HepG2 (cell line): ENCODE data around the gene GRB2. TPM values are rescaled to one million over a fixed set of nuclear protein-coding genes. Genes with fewer than 3 reads are reported as not detected.
A peak's percentile ranks its signal among the peaks of the same experiment; 100 is the strongest.

Experiments used
- ATAC-seq: fragments of 200-7000 bp; cut with Tn5 transposase; 3 replicates; pipeline ENCODE4 v1.9.1; 2020; ENCODE audit warnings: mild to moderate bottlenecking, moderate library complexity
- BruUV-seq: library from RNA; stranded (reverse); fragments of 400-500 nt; replicated peaks from 2 replicates; lab custom pipeline; 2021; lab: Mats Ljungman, UMichigan
- CTCF ChIA-PET: fragments of 300-600 bp; formaldehyde crosslinking; extraction: SDS; loops from one replicate; lab custom pipeline; 2021; ENCODE audit warnings: low total read pairs, inconsistent platforms, low intra/inter-chr PET ratio; lab: Yijun Ruan, JAX
- POLR2A ChIA-PET: fragments of 350-600 bp; sonication (Branson Sonifier 250); formaldehyde crosslinking; loops from one replicate; lab custom pipeline; 2020; ENCODE audit warnings: antibody characterized with exemption, inconsistent platforms; lab: Yijun Ruan, JAX
- DNase-seq: peaks from one replicate; pipeline ENCODE4 v3.0.0-alpha.2; 2015; ENCODE audit warnings: low spot score
- FAIRE-seq: peaks from 3 replicates; lab custom pipeline; 2011; peaks lifted over from hg19 to GRCh38; lab: Jason Lieb, UNC
- H2AFZ ChIP-seq: one replicate; pipeline ENCODE4 v1.6.1; 2011; ENCODE audit warnings: low read length, inconsistent platforms
- H3K27ac ChIP-seq: fragments of 300-600 bp; 3 replicates; pipeline ENCODE4 v1.8.0; 2011; ENCODE audit warnings: mixed run types, mild to moderate bottlenecking, mixed read lengths, low read length, inconsistent platforms; ENCODE audit not compliant: insufficient read depth; ENCODE audit errors: extremely low read length
- H3K27me3 ChIP-seq, 2 experiments: fragments of 200-600 bp in 1 of 2; 2 replicates in 1 of 2; 3 replicates in 1 of 2; pipeline versions ENCODE4 v1.6.0 to v1.8.0; 2011; ENCODE audit warnings: low read length in 2 of 2, mild to moderate bottlenecking in 2 of 2, moderate library complexity in 2 of 2, inconsistent platforms in 1 of 2; ENCODE audit not compliant: insufficient read depth in 2 of 2, control insufficient read depth in 1 of 2
- H3K36me3 ChIP-seq, 2 experiments: fragments of 200-600 bp in 1 of 2; replicated peaks in 1 of 2; 2 replicates in 1 of 2; 3 replicates in 1 of 2; pipeline versions ENCODE4 v1.5.1 to v1.8.0; 2011; ENCODE audit warnings: low read length in 2 of 2, inconsistent platforms in 1 of 2; ENCODE audit not compliant: insufficient read depth in 2 of 2, control insufficient read depth in 1 of 2
- H3K4me1 ChIP-seq: 2 replicates; pipeline ENCODE4 v1.5.1; 2012; ENCODE audit warnings: low read length, inconsistent platforms; ENCODE audit not compliant: insufficient read depth
- H3K4me2 ChIP-seq: 2 replicates; pipeline ENCODE4 v1.6.0; 2011; ENCODE audit warnings: low read depth, low read length, inconsistent platforms
- H3K4me3 ChIP-seq, 3 experiments: fragments of 200-600 bp in 1 of 3; sonication (generic), shearing (Covaris generic) in 1 of 3; replicated peaks in 1 of 3; 2 replicates each; pipeline ENCODE4 v1.5.1; 2011 to 2016; ENCODE audit warnings: low read length in 3 of 3, inconsistent platforms in 2 of 3, low read depth in 2 of 3, mild to moderate bottlenecking in 2 of 3, control low read depth in 1 of 3, mixed read lengths in 1 of 3; ENCODE audit not compliant: insufficient read depth in 1 of 3
- H3K79me2 ChIP-seq: one replicate; pipeline ENCODE4 v1.6.1; 2011; ENCODE audit warnings: low read length, inconsistent platforms; ENCODE audit not compliant: insufficient read depth
- H3K9ac ChIP-seq: 2 replicates; pipeline ENCODE4 v1.6.0; 2011; ENCODE audit warnings: mild to moderate bottlenecking, low read depth, low read length, inconsistent platforms; ENCODE audit not compliant: insufficient read depth
- H3K9me3 ChIP-seq: 2 replicates; pipeline ENCODE4 v1.5.1; 2012; ENCODE audit warnings: mild to moderate bottlenecking, low read length
- H4K20me1 ChIP-seq: 2 replicates; pipeline ENCODE4 v1.6.0; 2011; ENCODE audit warnings: inconsistent platforms, mild to moderate bottlenecking, low read length, moderate library complexity; ENCODE audit not compliant: insufficient read depth
- CBFB ChIP-seq: sonication (generic); formaldehyde crosslinking; IDR thresholded peaks from 2 replicates; pipeline ENCODE4 v1.4.0; 2020; ENCODE audit warnings: missing genetic modification reagents
- HMGXB3 ChIP-seq: sonication (generic); formaldehyde crosslinking; IDR thresholded peaks from 2 replicates; pipeline ENCODE4 v1.4.0; 2020; ENCODE audit warnings: missing genetic modification reagents, borderline replicate concordance
- NR1H2 ChIP-seq: sonication (generic); formaldehyde crosslinking; IDR thresholded peaks from 2 replicates; pipeline ENCODE4 v1.8.1; 2022; ENCODE audit warnings: low read depth, missing genetic modification reagents, borderline replicate concordance
- PAXIP1 ChIP-seq: sonication (generic); formaldehyde crosslinking; conservative IDR thresholded peaks from 2 replicates; pipeline ENCODE4 v1.4.0; 2020; ENCODE audit warnings: mild to moderate bottlenecking, missing genetic modification reagents, moderate library complexity
- TEAD2 ChIP-seq: sonication (generic); formaldehyde crosslinking; IDR thresholded peaks from 2 replicates; pipeline ENCODE4 v1.9.0; 2021; ENCODE audit warnings: missing genetic modification reagents
- TEAD3 ChIP-seq: optimal IDR thresholded peaks from 2 replicates; pipeline ENCODE3; 2016; ENCODE audit warnings: borderline replicate concordance
- ZKSCAN5 ChIP-seq: sonication (generic); formaldehyde crosslinking; IDR thresholded peaks from 2 replicates; pipeline ENCODE4 v1.5.1; 2020; ENCODE audit warnings: mild to moderate bottlenecking, missing genetic modification reagents
- ZNF30 ChIP-seq: sonication (generic); formaldehyde crosslinking; IDR thresholded peaks from 2 replicates; pipeline ENCODE4 v1.5.0; 2020; ENCODE audit warnings: mild to moderate bottlenecking, missing genetic modification reagents
- ZNF558 ChIP-seq: sonication (generic); formaldehyde crosslinking; IDR thresholded peaks from 2 replicates; pipeline ENCODE4 v1.9.0; 2022; ENCODE audit warnings: mild to moderate bottlenecking, missing genetic modification reagents, borderline replicate concordance
- ZNF567 ChIP-seq: sonication (generic); formaldehyde crosslinking; IDR thresholded peaks from 2 replicates; pipeline ENCODE4 v1.8.1; 2023; ENCODE audit warnings: mild to moderate bottlenecking, missing genetic modification reagents, borderline replicate concordance
- ZNF569 ChIP-seq: sonication (generic); formaldehyde crosslinking; IDR thresholded peaks from 2 replicates; pipeline ENCODE4 v1.5.0; 2020; ENCODE audit warnings: mild to moderate bottlenecking, missing genetic modification reagents, moderate library complexity, borderline replicate concordance
- ZNF773 ChIP-seq: sonication (generic); formaldehyde crosslinking; IDR thresholded peaks from 2 replicates; pipeline ENCODE4 v1.4.0; 2020; ENCODE audit warnings: missing genetic modification reagents, borderline replicate concordance
- WGBS: methylation state at CpG from one replicate; pipeline ENCODE4 v1.1.6; 2017; ENCODE audit warnings: low lambda C conversion rate; 5-methylcytosine and 5-hydroxymethylcytosine counted together
- in situ Hi-C: cut with HindIII; loops from 2 replicates; pipeline ENCODE4 v1.10.0; 2017; ENCODE audit warnings: low pct_unique_long_range_greater_than_20kb; ENCODE audit not compliant: extremely low pct_ligation_motif_present
- intact Hi-C: fragments of 100-400 bp; cut with micrococcal nuclease; formaldehyde crosslinking; loops from one replicate; pipeline ENCODE4 v1.10.0; 2022; ENCODE audit not compliant: unreplicated experiment
- polyA plus RNA-seq, 8 experiments: library from polyadenylated mRNA; depleted of rRNA in 3 of 8; stranded (reverse) in 7 of 8; unstranded in 1 of 8; fragments of >200 nt; fragmentation: Illumina TruSeq in 4 of 8; extraction: Trizol in 4 of 8; gene quantifications; 2 replicates each; pipeline versions ENCODE4 v1.2.1 to v1.2.3, GENCODE V29; 2011 to 2016; ENCODE audit warnings: low read depth in 4 of 8, missing spikeins in 1 of 8, mixed read lengths in 1 of 8; ENCODE audit not compliant: insufficient read depth in 1 of 8
- total RNA-seq, 5 experiments: library from RNA; depleted of rRNA; stranded (reverse); fragments of >200 nt; fragmentation: Illumina TruSeq; extraction: Trizol; gene quantifications; 2 replicates each; pipeline ENCODE4 v1.2.3, GENCODE V29; 2016; ENCODE audit warnings: low read depth in 1 of 5

The GRB2 gene
- total and polyA plus RNA-seq, 2 of the 13 experiments (the other 11 are each of a cell fraction or from before 2014, with no cell fraction given): 84.6 to 92.3 TPM

GRCh38 chr17:75326226-75326848, 79.1 kb downstream of the GRB2 start (continued):
- TF ChIP-seq PAXIP1 (0 out of 2 replicates have a peak, but pooled peaks have one; percentile 26), TEAD3 (CRISPR knock-in tag) (peak; percentile 30), NR1H2 (CRISPR knock-in tag) (no peak), CBFB (no peak), ZNF773 (CRISPR knock-in tag) (no peak), TEAD2 (CRISPR knock-in tag) (no peak), ZNF567 (CRISPR knock-in tag) (no peak), ZKSCAN5 (no peak), ZNF30 (0 out of 2 replicates have a peak, but pooled peaks have one; percentile 61), ZNF569 (CRISPR knock-in tag) (no peak)

GRCh38 chr17:75325827-75326225, 79.7 kb downstream of the GRB2 start:
- Histone ChIP-seq H3K4me2 (no peak overlapping the region), H3K79me2 (peaks cover 9% of the 10 kb centered on the region), H3K9ac (no peak overlapping the region), H3K4me1 (peaks cover 13% of the 10 kb centered on the region), H4K20me1 (peaks cover 4% of the 10 kb centered on the region; the same call in 1 of the 2 replicates), H3K27me3 (no peaks in the 10 kb centered on the region), H3K27ac (peak overlapping the region; percentile 71), H3K4me3 (no peak overlapping the region), H3K36me3 (peaks cover 18 to 61% of the 10 kb centered on the region in 2 experiments), H3K9me3 (no peaks in the 10 kb centered on the region), H2AFZ (no peak overlapping the region)
- in situ Hi-C loops: loop anchor here (5.0 kb wide), 1 partner anchor 66 kb away; no protein-coding TSS in a partner anchor
- WGBS: 97% methylated on average over 7 of the region's 7 CpGs
- DNase-seq (no peak), ATAC-seq (no peak), FAIRE-seq (no peak)
- TF ChIP-seq ZNF558 (CRISPR knock-in tag) (0 out of 2 replicates have a peak, but pooled peaks have one; percentile 35), HMGXB3 (no peak)
- ChIA-PET CTCF (no interaction called here), POLR2A (interaction anchor here (1.1 to 1.6 kb wide), 2 partner anchors 68 to 80 kb away, joined by 4 to 6 read pairs; partner anchors contain the start of gene GRB2)
- no TSS peak for BruUV-seq
- intact Hi-C loops: no loop called here
